Measurements from ENCODE around the gene TMEM143. TPM values are rescaled to one million over a fixed set of nuclear protein-coding genes. Genes with fewer than 3 reads are reported as not detected.
"Not testable (repeated sequence)": the region's sequence is repeated elsewhere in the genome, so short reads cannot be mapped to it uniquely, and the experiment has no call there.

Gene TMEM143
- total RNA-seq, 1 experiment from 2014 or later: 7.5 TPM

- no TSS peak for BruUV-seq (replicated peaks)
- POLR2A ChIA-PET (ENCODE audit: low non-redundant PET): no interaction called here
- CTCF ChIA-PET: no interaction called here
Measured at GRCh38 chr19:48315712-48316111, 48.0 kb downstream of the TMEM143 start.

GRCh38 chr19:48311384-48311783 lies 52.4 kb downstream of the TMEM143 start:
- H3K4me3 ChIP-seq (ENCODE audit: low read depth, low read length, poor library complexity, severe bottlenecking): no peak overlapping the region
- CTCF ChIA-PET: interaction anchor here (0.7 to 1.0 kb wide), 2 partner anchors 80 to 208 kb away, joined by 3 read pairs; partner anchors contain the start of gene KDELR1

More at GRCh38 chr19:48315712-48316111, 48.0 kb downstream of the TMEM143 start:
- Histone ChIP-seq H3K4me3 (ENCODE audit: low read depth, low read length, poor library complexity, severe bottlenecking) (no peak overlapping the region), H3K36me3 (ENCODE audit: insufficient read depth, low read length, poor library complexity, severe bottlenecking) (no peaks in the 10 kb centered on the region), H3K27me3 (replicated peaks; ENCODE audit: insufficient read depth, low read depth, low read length, poor library complexity) (no peaks in the 10 kb centered on the region), H3K9me3 (ENCODE audit: low read depth, low read length, poor library complexity, severe bottlenecking) (no peaks in the 10 kb centered on the region), H3K4me1 (ENCODE audit: insufficient read depth, low read length, poor library complexity, severe bottlenecking) (peaks cover 14% of the 10 kb centered on the region), H3K27ac (ENCODE audit: low read depth, low read length, poor library complexity, severe bottlenecking) (no peak overlapping the region)
- intact Hi-C loops (cut with micrococcal nuclease; ENCODE audit: unreplicated experiment): no loop called here
- DNase-seq (ENCODE audit: low spot score): no peak
- TF ChIP-seq, protein P1, sequence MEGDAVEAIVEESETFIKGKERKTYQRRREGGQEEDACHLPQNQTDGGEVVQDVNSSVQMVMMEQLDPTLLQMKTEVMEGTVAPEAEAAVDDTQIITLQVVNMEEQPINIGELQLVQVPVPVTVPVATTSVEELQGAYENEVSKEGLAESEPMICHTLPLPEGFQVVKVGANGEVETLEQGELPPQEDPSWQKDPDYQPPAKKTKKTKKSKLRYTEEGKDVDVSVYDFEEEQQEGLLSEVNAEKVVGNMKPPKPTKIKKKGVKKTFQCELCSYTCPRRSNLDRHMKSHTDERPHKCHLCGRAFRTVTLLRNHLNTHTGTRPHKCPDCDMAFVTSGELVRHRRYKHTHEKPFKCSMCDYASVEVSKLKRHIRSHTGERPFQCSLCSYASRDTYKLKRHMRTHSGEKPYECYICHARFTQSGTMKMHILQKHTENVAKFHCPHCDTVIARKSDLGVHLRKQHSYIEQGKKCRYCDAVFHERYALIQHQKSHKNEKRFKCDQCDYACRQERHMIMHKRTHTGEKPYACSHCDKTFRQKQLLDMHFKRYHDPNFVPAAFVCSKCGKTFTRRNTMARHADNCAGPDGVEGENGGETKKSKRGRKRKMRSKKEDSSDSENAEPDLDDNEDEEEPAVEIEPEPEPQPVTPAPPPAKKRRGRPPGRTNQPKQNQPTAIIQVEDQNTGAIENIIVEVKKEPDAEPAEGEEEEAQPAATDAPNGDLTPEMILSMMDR (conservative IDR thresholded peaks at IDR 0.05; ENCODE audit: low read depth, low read length): no peak
- TF ChIP-seq EZH2 (IDR thresholded peaks at IDR 0.05; ENCODE audit: borderline replicate concordance, low read depth, low read length, poor library complexity, severe bottlenecking): no peak

DNA sequence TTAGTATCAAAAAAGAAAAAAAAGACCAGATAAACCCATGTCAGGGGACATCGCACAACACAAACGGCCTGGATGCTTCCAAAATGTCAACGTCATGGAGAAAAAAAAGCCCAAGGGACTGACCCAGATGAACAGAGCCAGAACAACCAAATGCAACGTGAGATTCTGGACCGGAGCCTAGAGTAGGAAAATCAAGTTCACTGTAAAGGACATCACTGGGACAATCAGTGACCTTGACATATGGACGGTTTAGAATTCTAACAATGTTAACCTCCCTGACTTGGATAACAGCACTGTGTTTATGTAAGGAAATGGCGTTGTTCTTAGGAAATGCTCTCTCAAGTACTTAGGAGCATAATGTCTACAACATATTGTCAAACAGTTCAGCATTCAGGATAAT lies 53.5 kb downstream of the TMEM143 start:
- Histone ChIP-seq H3K36me3 (ENCODE audit: insufficient read depth, low read length, poor library complexity, severe bottlenecking) (no peaks in the 10 kb centered on the region), H3K27ac (ENCODE audit: low read depth, low read length, poor library complexity, severe bottlenecking) (no peak overlapping the region), H3K9me3 (ENCODE audit: low read depth, low read length, poor library complexity, severe bottlenecking) (no peaks in the 10 kb centered on the region), H3K4me3 (ENCODE audit: low read depth, low read length, poor library complexity, severe bottlenecking) (no peak overlapping the region), H3K4me1 (ENCODE audit: insufficient read depth, low read length, poor library complexity, severe bottlenecking) (peaks cover 8% of the 10 kb centered on the region), H3K27me3 (replicated peaks; ENCODE audit: insufficient read depth, low read depth, low read length, poor library complexity) (no peaks in the 10 kb centered on the region)
- no peak for DNase-seq (ENCODE audit: low spot score)
- ChIA-PET POLR2A (ENCODE audit: low non-redundant PET) (no interaction called here), CTCF (interaction anchor here (0.7 kb wide), 1 partner anchor 206 kb away, joined by 7 read pairs; no protein-coding TSS in a partner anchor)
- intact Hi-C loops (cut with micrococcal nuclease; ENCODE audit: unreplicated experiment): no loop called here
- TF ChIP-seq, protein P1 (conservative IDR thresholded peaks at IDR 0.05; ENCODE audit: low read depth, low read length): no peak
- TF ChIP-seq EZH2 (IDR thresholded peaks at IDR 0.05; ENCODE audit: borderline replicate concordance, low read depth, low read length, poor library complexity, severe bottlenecking): no peak
- BruUV-seq (replicated peaks): no TSS peak

More at GRCh38 chr19:48311384-48311783, 52.4 kb downstream of the TMEM143 start:
- no peaks in the 10 kb centered on the region for H3K27me3 ChIP-seq (replicated peaks; ENCODE audit: insufficient read depth, low read depth, low read length, poor library complexity)
- no peaks in the 10 kb centered on the region for H3K9me3 ChIP-seq (ENCODE audit: low read depth, low read length, poor library complexity, severe bottlenecking)
- BruUV-seq (replicated peaks): no TSS peak
- no peak overlapping the region for H3K27ac ChIP-seq (ENCODE audit: low read depth, low read length, poor library complexity, severe bottlenecking)
- no peak for DNase-seq (ENCODE audit: low spot score)
- POLR2A ChIA-PET (ENCODE audit: low non-redundant PET): no interaction called here
- peaks cover 8% of the 10 kb centered on the region for H3K4me1 ChIP-seq (ENCODE audit: insufficient read depth, low read length, poor library complexity, severe bottlenecking)
- TF ChIP-seq EZH2 (IDR thresholded peaks at IDR 0.05; ENCODE audit: borderline replicate concordance, low read depth, low read length, poor library complexity, severe bottlenecking): no peak
- TF ChIP-seq, protein P1 (conservative IDR thresholded peaks at IDR 0.05; ENCODE audit: low read depth, low read length): no peak
- intact Hi-C loops (cut with micrococcal nuclease; ENCODE audit: unreplicated experiment): no loop called here
- no peaks in the 10 kb centered on the region for H3K36me3 ChIP-seq (ENCODE audit: insufficient read depth, low read length, poor library complexity, severe bottlenecking)

- H3K4me1 ChIP-seq (ENCODE audit: insufficient read depth, low read length, poor library complexity, severe bottlenecking); BruUV-seq (replicated peaks); H3K27me3 ChIP-seq (replicated peaks; ENCODE audit: insufficient read depth, low read depth, low read length, poor library complexity); DNase-seq (ENCODE audit: low spot score); H3K27ac ChIP-seq (ENCODE audit: low read depth, low read length, poor library complexity, severe bottlenecking); H3K36me3 ChIP-seq (ENCODE audit: insufficient read depth, low read length, poor library complexity, severe bottlenecking); H3K4me3 ChIP-seq (ENCODE audit: low read depth, low read length, poor library complexity, severe bottlenecking); H3K9me3 ChIP-seq (ENCODE audit: low read depth, low read length, poor library complexity, severe bottlenecking); POLR2A ChIA-PET (ENCODE audit: low non-redundant PET); intact Hi-C loops (cut with micrococcal nuclease; ENCODE audit: unreplicated experiment): not testable (repeated sequence)
- CTCF ChIA-PET: interaction anchor here (1.0 kb wide), 1 partner anchor 12 kb away, joined by 4 read pairs; no protein-coding TSS in a partner anchor
Measured at GRCh38 chr19:48309731-48310130, 54.0 kb downstream of the TMEM143 start.

All from A673 (cell line).